HFF-Myc (cell line): Measurements from ENCODE around the gene CD300LG.

ENCODE experiments used
- DNase-seq: peaks from one replicate; pipeline ENCODE4 v3.0.0-alpha.2; 2011; ENCODE audit warnings: low read depth; ENCODE audit errors: extremely low read depth
- H3K4me3 ChIP-seq: replicated peaks from 2 replicates; pipeline ENCODE4 v1.5.1; 2011; ENCODE audit warnings: low read depth, mild to moderate bottlenecking, control low read depth, low read length
- CTCF ChIP-seq: IDR thresholded peaks from 2 replicates; pipeline ENCODE4 v1.5.1; 2012; ENCODE audit warnings: mild to moderate bottlenecking, low read depth, low read length, control low read depth; ENCODE audit errors: missing control alignments

The CD300LG gene

GRCh38 chr17:43814026-43814425, 33.0 kb upstream of the CD300LG start:
- TF ChIP-seq CTCF: no peak
- H3K4me3 ChIP-seq: no peak overlapping the region
- no peak for DNase-seq

- peak; percentile 10 for DNase-seq
- TF ChIP-seq CTCF: no peak
- no peak overlapping the region for H3K4me3 ChIP-seq
Measured at GRCh38 chr17:43814714-43815113, 32.3 kb upstream of the CD300LG start.

- no peak overlapping the region for H3K4me3 ChIP-seq
- DNase-seq: no peak
- TF ChIP-seq CTCF: no peak
Measured at GRCh38 chr17:43816336-43817320, 30.3 kb upstream of the CD300LG start.

- no peak for DNase-seq
- no peak for TF ChIP-seq CTCF
Measured at GRCh38 chr17:43817826-43818225, 29.1 kb upstream of the CD300LG start.

GRCh38 chr17:43818966-43819365, 28.0 kb upstream of the CD300LG start:
- no peak for TF ChIP-seq CTCF

More at GRCh38 chr17:43817826-43818225, 29.1 kb upstream of the CD300LG start:
- no peak overlapping the region for H3K4me3 ChIP-seq

GRCh38 chr17:43820759-43821158, 26.2 kb upstream of the CD300LG start:
- H3K4me3 ChIP-seq: no peak overlapping the region
- TF ChIP-seq CTCF: no peak
- no peak for DNase-seq

More at GRCh38 chr17:43818966-43819365, 28.0 kb upstream of the CD300LG start:
- no peak overlapping the region for H3K4me3 ChIP-seq
- DNase-seq: no peak
